Measurements from ENCODE around the gene CSF2.
A peak's percentile ranks its signal among the peaks of the same experiment; 100 is the strongest.

The CSF2 gene

GRCh38 chr5:132073231-132074013 lies at the start of gene CSF2:
CSF2 (plus strand) TSS chr5:132073789; CDS start chr5:132073824, 35 bp downstream.
- peak within 1 kb of the TSS in 2 of 21 experiments; percentile 3 to 45 for H3K27ac ChIP-seq
- H3K4me3 ChIP-seq: no peak within 1 kb of the TSS

GRCh38 chr5:132024117-132024435 lies 49.5 kb upstream of the CSF2 start:
- Histone ChIP-seq H3K27ac (no peak overlapping the region), H3K4me3 (no peak overlapping the region)

GRCh38 chr5:132024789-132025402 lies 48.7 kb upstream of the CSF2 start:
- Histone ChIP-seq H3K27ac (no peak overlapping the region), H3K4me3 (no peak overlapping the region)

- Histone ChIP-seq H3K4me3 (no peak overlapping the region), H3K27ac (no peak overlapping the region)
Measured at GRCh38 chr5:132025403-132025971, 48.1 kb upstream of the CSF2 start.

GRCh38 chr5:132026516-132027008 lies 47.0 kb upstream of the CSF2 start:
- H3K4me3 ChIP-seq: no peak overlapping the region
- no peak overlapping the region for H3K27ac ChIP-seq

- Histone ChIP-seq H3K27ac (no peak overlapping the region), H3K4me3 (no peak overlapping the region)
Measured at GRCh38 chr5:132027027-132027426, 46.6 kb upstream of the CSF2 start.

GRCh38 chr5:132029609-132030330 lies 43.8 kb upstream of the CSF2 start:
- Histone ChIP-seq H3K4me3 (no peak overlapping the region), H3K27ac (no peak overlapping the region)

GRCh38 chr5:132030610-132031009 lies 43.0 kb upstream of the CSF2 start:
- no peak overlapping the region for H3K27ac ChIP-seq
- no peak overlapping the region for H3K4me3 ChIP-seq

- no peak overlapping the region for H3K4me3 ChIP-seq
Measured at GRCh38 chr5:132032196-132032595, 41.4 kb upstream of the CSF2 start.

GRCh38 chr5:132033122-132033521 lies 40.5 kb upstream of the CSF2 start:
- Histone ChIP-seq H3K27ac (no peak overlapping the region), H3K4me3 (no peak overlapping the region)

More at GRCh38 chr5:132032196-132032595, 41.4 kb upstream of the CSF2 start:
- H3K27ac ChIP-seq: no peak overlapping the region

- no peak overlapping the region for H3K27ac ChIP-seq
- no peak overlapping the region for H3K4me3 ChIP-seq
Measured at GRCh38 chr5:132037353-132037752, 36.2 kb upstream of the CSF2 start.

GRCh38 chr5:132044207-132044606 lies 29.4 kb upstream of the CSF2 start:
- Histone ChIP-seq H3K4me3 (no peak overlapping the region), H3K27ac (no peak overlapping the region)

GRCh38 chr5:132046880-132047299 lies 26.7 kb upstream of the CSF2 start:
- Histone ChIP-seq H3K27ac (no peak overlapping the region), H3K4me3 (no peak overlapping the region)

- Histone ChIP-seq H3K27ac (no peak overlapping the region), H3K4me3 (no peak overlapping the region)
Measured at GRCh38 chr5:132049093-132049492, 24.5 kb upstream of the CSF2 start.

- Histone ChIP-seq H3K27ac (no peak overlapping the region), H3K4me3 (no peak overlapping the region)
Measured at GRCh38 chr5:132049559-132049958, 24.0 kb upstream of the CSF2 start.

- no peak overlapping the region for H3K4me3 ChIP-seq
- H3K27ac ChIP-seq: no peak overlapping the region
Measured at GRCh38 chr5:132050136-132050535, 23.5 kb upstream of the CSF2 start.

- Histone ChIP-seq H3K4me3 (no peak overlapping the region), H3K27ac (no peak overlapping the region)
Measured at GRCh38 chr5:132050661-132051552, 22.7 kb upstream of the CSF2 start.

GRCh38 chr5:132052520-132052919 lies 21.1 kb upstream of the CSF2 start:
- Histone ChIP-seq H3K27ac (no peak overlapping the region), H3K4me3 (no peak overlapping the region)

- no peak overlapping the region for H3K27ac ChIP-seq
- no peak overlapping the region for H3K4me3 ChIP-seq
Measured at GRCh38 chr5:132053483-132053882, 20.1 kb upstream of the CSF2 start.
